Natural killer cell (primary cell): ENCODE results near the gene AP2A2. TPM values are rescaled to one million over a fixed set of nuclear protein-coding genes. Genes with fewer than 3 reads are reported as not detected.

Experiments used
- ATAC-seq, 3 donors: fragments of 150-1000 bp in 2 of 3; fragments of 200-7000 bp in 1 of 3; cut with Tn5 transposase; 1 replicate in 1 of 3; 2 replicates in 2 of 3; pipeline ENCODE4 v1.10.0; 2021; ENCODE audit warnings: mild to moderate bottlenecking in 2 of 3, moderate library complexity in 2 of 3
- DNase-seq, 2 donors: peaks; one replicate each; pipeline versions ENCODE4 v3.0.0 to v3.0.0-alpha.2; 2013 to 2021; ENCODE audit warnings: mixed read lengths in 1 of 2
- H3K27ac ChIP-seq: one replicate; pipeline ENCODE4 v1.5.1; 2013; ENCODE audit warnings: mild to moderate bottlenecking, low read length
- H3K27me3 ChIP-seq: one replicate; pipeline ENCODE4 v1.6.1; 2013; ENCODE audit warnings: low read length; ENCODE audit not compliant: control insufficient read depth, insufficient read depth
- H3K36me3 ChIP-seq: one replicate; pipeline ENCODE4 v1.6.1; 2013; ENCODE audit warnings: low read length; ENCODE audit not compliant: control insufficient read depth, insufficient read depth
- H3K4me1 ChIP-seq: one replicate; pipeline ENCODE4 v1.6.1; 2013; ENCODE audit warnings: low read length; ENCODE audit not compliant: control insufficient read depth, insufficient read depth
- H3K4me3 ChIP-seq: one replicate; pipeline ENCODE4 v1.5.1; 2013; ENCODE audit warnings: low read length
- H3K9me3 ChIP-seq: one replicate; pipeline ENCODE4 v1.6.1; 2013; ENCODE audit warnings: low read length; ENCODE audit not compliant: control insufficient read depth, insufficient read depth
- H3K27ac Mint-ChIP-seq, 2 donors: one replicate each; pipeline ENCODE4 v1.8.0; 2022; ENCODE audit warnings: mild to moderate bottlenecking in 2 of 2, mixed read lengths in 2 of 2, moderate library complexity in 1 of 2
- H3K27me3 Mint-ChIP-seq, 2 donors: one replicate each; pipeline ENCODE4 v1.8.0; 2022; ENCODE audit warnings: low read depth in 2 of 2, mixed read lengths in 2 of 2
- H3K36me3 Mint-ChIP-seq: one replicate; pipeline ENCODE4 v1.8.0; 2022; ENCODE audit warnings: mixed read lengths
- H3K4me1 Mint-ChIP-seq, 2 donors: one replicate each; pipeline ENCODE4 v1.8.0; 2022; ENCODE audit warnings: mixed read lengths in 2 of 2
- H3K4me3 Mint-ChIP-seq: one replicate; pipeline ENCODE4 v1.8.0; 2022; ENCODE audit warnings: mild to moderate bottlenecking, moderate library complexity, mixed read lengths
- H3K9me3 Mint-ChIP-seq, 2 donors: one replicate each; pipeline ENCODE4 v1.8.0; 2022; ENCODE audit warnings: mixed read lengths in 2 of 2
- CTCF ChIP-seq: fragments of 200-600 bp; IDR thresholded peaks from one replicate; pipeline ENCODE4 v1.8.0; 2022; ENCODE audit warnings: antibody characterized with exemption
- WGBS: methylation state at CpG from one replicate; pipeline ENCODE4 v1.1.7; 2013; ENCODE audit warnings: missing lambda C conversion rate; ENCODE audit not compliant: insufficient coverage; 5-methylcytosine and 5-hydroxymethylcytosine counted together
- intact Hi-C: fragments of 100-400 bp; cut with micrococcal nuclease; formaldehyde crosslinking; loops from one replicate; pipeline ENCODE4 v1.14.2; 2022
- total RNA-seq, 4 donors: library from RNA; stranded (reverse); fragments of 120-200 nt in 1 of 4; gene quantifications; one replicate each; pipeline versions ENCODE4 v1.2.3 to v1.2.4, GENCODE V29; 2013 to 2022

Gene AP2A2
- total RNA-seq, 3 donors from 2014 or later (not counting 1 experiment from before 2014, with no cell fraction given): 57.2 to 120 (median 82.9) TPM

GRCh38 chr11:1025410-1026162 is 99.9 kb downstream of the AP2A2 start:
- no peak for DNase-seq
- WGBS: 85% methylated on average over 35 of the region's 35 CpGs
- Mint-ChIP-seq H3K36me3 (no peaks in the 10 kb centered on the region), H3K4me1 (peaks cover 0 to 4% of the 10 kb centered on the region in 2 donors), H3K27ac (no peak overlapping the region), H3K4me3 (no peak overlapping the region), H3K9me3 (no peaks in the 10 kb centered on the region), H3K27me3 (no peaks in the 10 kb centered on the region)
- no peak for TF ChIP-seq CTCF
- Histone ChIP-seq H3K36me3 (no peaks in the 10 kb centered on the region), H3K9me3 (no peaks in the 10 kb centered on the region), H3K27me3 (no peaks in the 10 kb centered on the region), H3K27ac (no peak overlapping the region), H3K4me1 (no peaks in the 10 kb centered on the region), H3K4me3 (no peak overlapping the region)
- ATAC-seq: no peak
- intact Hi-C loops: no loop called here

GRCh38 chr11:1026163-1026450 is 100.4 kb downstream of the AP2A2 start:
- H3K27ac ChIP-seq: no peak overlapping the region
- H3K27me3 ChIP-seq: no peaks in the 10 kb centered on the region
- no peaks in the 10 kb centered on the region for H3K36me3 Mint-ChIP-seq
- no peak overlapping the region for H3K27ac Mint-ChIP-seq
- H3K27me3 Mint-ChIP-seq: no peaks in the 10 kb centered on the region
- no peak for DNase-seq
- H3K4me3 Mint-ChIP-seq: no peak overlapping the region
- no peak for ATAC-seq
- no peaks in the 10 kb centered on the region for H3K9me3 Mint-ChIP-seq
- H3K36me3 ChIP-seq: no peaks in the 10 kb centered on the region
- no peak overlapping the region for H3K4me3 ChIP-seq
- 92% methylated on average over 14 of the region's 14 CpGs for WGBS
- no peak for TF ChIP-seq CTCF
- no peaks in the 10 kb centered on the region for H3K9me3 ChIP-seq
- intact Hi-C loops: no loop called here
- H3K4me1 Mint-ChIP-seq: peaks cover 0 to 4% of the 10 kb centered on the region in 2 donors
- no peaks in the 10 kb centered on the region for H3K4me1 ChIP-seq

GRCh38 chr11:1026641-1027482 is 101.2 kb downstream of the AP2A2 start:
- no peak overlapping the region for H3K4me3 ChIP-seq
- no peaks in the 10 kb centered on the region for H3K27me3 Mint-ChIP-seq
- H3K27ac Mint-ChIP-seq: no peak overlapping the region
- no peak for TF ChIP-seq CTCF
- no peaks in the 10 kb centered on the region for H3K4me1 ChIP-seq
- H3K27me3 ChIP-seq: no peaks in the 10 kb centered on the region
- no peaks in the 10 kb centered on the region for H3K9me3 ChIP-seq
- no peaks in the 10 kb centered on the region for H3K9me3 Mint-ChIP-seq
- H3K4me1 Mint-ChIP-seq: peaks cover 0 to 4% of the 10 kb centered on the region in 2 donors
- no peak overlapping the region for H3K4me3 Mint-ChIP-seq
- no peaks in the 10 kb centered on the region for H3K36me3 ChIP-seq
- H3K36me3 Mint-ChIP-seq: no peaks in the 10 kb centered on the region
- WGBS: 85% methylated on average over 46 of the region's 46 CpGs
- intact Hi-C loops: no loop called here
- no peak overlapping the region for H3K27ac ChIP-seq
- ATAC-seq (no peak), DNase-seq (no peak)
